DND-41 (cell line): ENCODE measurements around the gene DNAH14.
"Not testable (repeated sequence)": the region's sequence is repeated elsewhere in the genome, so short reads cannot be mapped to it uniquely, and the experiment has no call there.

Experiments used
- EZH2 ChIP-seq: IDR thresholded peaks from 3 replicates; pipeline ENCODE4 v1.6.1; 2012; ENCODE audit warnings: borderline replicate concordance, low read depth, mild to moderate bottlenecking, moderate library complexity, low read length, inconsistent platforms; ENCODE audit not compliant: severe bottlenecking
- TF ChIP-seq, protein P1 (sequence below): IDR thresholded peaks from 2 replicates; pipeline ENCODE4 v1.5.1; 2012; ENCODE audit warnings: borderline replicate concordance, low read length, moderate library complexity, mild to moderate bottlenecking; ENCODE audit not compliant: poor library complexity, severe bottlenecking; ENCODE audit errors: extremely low read depth

DNA sequence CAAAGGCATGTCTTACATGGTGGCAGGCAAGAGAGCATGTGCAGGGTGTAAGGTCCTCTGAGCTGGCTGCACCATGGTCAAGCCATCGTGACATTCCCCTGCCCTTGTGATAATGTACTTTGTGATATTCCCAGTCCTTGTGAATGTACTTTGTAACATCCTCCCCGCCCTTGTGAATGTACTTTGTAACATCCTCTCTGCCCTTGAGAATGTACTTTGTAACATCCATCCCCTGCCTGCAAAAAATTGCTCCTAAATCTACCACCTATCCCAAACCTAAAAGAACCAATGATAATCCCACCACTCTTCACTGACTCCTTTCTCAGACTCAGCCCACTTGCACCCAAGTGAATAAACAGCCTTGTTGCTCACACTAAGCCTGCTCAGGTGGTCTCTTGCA is 44.1 kb upstream of the DNAH14 start:
- TF ChIP-seq, protein P1, sequence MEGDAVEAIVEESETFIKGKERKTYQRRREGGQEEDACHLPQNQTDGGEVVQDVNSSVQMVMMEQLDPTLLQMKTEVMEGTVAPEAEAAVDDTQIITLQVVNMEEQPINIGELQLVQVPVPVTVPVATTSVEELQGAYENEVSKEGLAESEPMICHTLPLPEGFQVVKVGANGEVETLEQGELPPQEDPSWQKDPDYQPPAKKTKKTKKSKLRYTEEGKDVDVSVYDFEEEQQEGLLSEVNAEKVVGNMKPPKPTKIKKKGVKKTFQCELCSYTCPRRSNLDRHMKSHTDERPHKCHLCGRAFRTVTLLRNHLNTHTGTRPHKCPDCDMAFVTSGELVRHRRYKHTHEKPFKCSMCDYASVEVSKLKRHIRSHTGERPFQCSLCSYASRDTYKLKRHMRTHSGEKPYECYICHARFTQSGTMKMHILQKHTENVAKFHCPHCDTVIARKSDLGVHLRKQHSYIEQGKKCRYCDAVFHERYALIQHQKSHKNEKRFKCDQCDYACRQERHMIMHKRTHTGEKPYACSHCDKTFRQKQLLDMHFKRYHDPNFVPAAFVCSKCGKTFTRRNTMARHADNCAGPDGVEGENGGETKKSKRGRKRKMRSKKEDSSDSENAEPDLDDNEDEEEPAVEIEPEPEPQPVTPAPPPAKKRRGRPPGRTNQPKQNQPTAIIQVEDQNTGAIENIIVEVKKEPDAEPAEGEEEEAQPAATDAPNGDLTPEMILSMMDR: not testable (repeated sequence)
- not testable (repeated sequence) for TF ChIP-seq EZH2
